IPS-18c (cell line): Measurements from ENCODE around the gene CCDC15.

Experiments
- H3K4me3 ChIP-seq: 2 replicates; pipeline ENCODE4 v1.7.0; 2013; ENCODE audit warnings: low read depth, mild to moderate bottlenecking, low read length, moderate library complexity; ENCODE audit not compliant: insufficient read depth
- H3K9me3 ChIP-seq: one replicate; pipeline ENCODE4 v1.6.1; 2013; ENCODE audit warnings: mild to moderate bottlenecking, low read length, moderate library complexity; ENCODE audit not compliant: control insufficient read depth, insufficient read depth

CCDC15 gene, protein sequence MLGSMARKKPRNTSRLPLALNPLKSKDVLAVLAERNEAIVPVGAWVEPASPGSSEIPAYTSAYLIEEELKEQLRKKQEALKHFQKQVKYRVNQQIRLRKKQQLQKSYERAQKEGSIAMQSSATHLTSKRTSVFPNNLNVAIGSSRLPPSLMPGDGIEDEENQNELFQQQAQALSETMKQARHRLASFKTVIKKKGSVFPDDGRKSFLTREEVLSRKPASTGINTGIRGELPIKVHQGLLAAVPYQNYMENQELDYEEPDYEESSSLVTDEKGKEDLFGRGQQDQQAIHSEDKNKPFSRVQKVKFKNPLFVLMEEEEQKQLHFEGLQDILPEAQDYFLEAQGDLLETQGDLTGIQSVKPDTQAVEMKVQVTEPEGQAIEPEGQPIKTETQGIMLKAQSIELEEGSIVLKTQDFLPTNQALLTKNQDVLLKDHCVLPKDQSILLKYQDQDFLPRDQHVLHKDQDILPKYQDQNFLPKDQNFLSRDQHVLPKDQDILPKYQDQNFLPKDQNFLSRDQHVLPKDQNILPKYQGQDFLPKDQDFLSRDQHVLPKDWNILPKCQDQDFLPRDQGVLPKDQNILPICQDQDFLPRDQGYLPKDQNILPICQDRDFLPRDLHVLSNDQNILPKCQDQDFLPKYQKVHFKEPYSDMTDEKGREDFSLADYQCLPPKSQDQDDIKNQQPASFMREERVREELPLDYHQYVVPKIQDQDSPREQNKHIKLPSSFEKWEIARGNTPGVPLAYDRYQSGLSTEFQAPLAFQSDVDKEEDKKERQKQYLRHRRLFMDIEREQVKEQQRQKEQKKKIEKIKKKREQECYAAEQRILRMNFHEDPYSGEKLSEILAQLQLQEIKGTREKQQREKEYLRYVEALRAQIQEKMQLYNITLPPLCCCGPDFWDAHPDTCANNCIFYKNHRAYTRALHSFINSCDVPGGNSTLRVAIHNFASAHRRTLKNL

GRCh38 chr11:124953753-124954589, at the start of gene CCDC15:
Gene CCDC15 (plus strand): TSS chr11:124954202. CDS start chr11:124954733, 531 bp downstream.
- peak within 1 kb of the TSS; percentile 88 for H3K4me3 ChIP-seq
- H3K9me3 ChIP-seq, result peaks cover 2% of the 10 kb centered on the region

DNA sequence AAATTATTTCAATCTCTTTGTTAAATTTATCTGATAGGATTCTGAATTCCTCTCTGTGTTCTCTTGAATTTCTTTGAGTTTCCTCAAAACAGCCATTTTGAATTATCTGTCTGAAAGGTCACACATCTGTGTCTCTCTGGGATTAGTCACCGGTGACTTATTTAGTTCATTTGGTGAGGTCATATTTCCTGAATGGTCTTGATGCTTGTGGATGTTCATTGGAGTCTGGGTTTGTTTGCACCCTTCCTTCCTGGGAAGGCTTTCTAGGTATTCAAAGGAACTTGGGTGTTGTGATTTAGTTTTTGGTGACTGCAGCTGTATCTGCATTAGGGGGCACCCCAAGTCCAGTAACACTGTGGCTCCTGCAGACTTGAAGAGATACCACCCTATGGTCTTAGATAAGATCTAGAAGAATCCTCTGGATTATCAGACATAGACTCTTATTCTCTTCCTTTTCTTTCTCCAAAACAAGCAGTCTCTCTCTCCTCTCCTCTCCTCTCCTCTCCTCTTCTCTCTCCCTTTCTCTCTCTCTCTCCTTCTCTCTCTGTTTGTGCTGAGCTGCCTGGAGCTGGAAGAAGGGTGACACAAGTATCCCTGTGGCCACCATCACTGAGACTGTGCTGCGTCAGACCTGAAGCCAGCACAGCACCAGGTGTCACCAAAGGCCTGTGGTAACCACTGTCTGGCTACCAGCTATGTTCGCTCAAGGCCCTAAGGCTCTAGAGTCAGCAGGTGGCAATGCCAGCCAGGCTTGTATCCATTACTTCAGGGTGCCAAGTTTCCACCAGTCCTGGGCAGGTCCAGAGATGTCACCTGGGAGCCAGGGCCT, 38.2 kb upstream of the CCDC15 start:
- H3K4me3 ChIP-seq, result no peak overlapping the region
- H3K9me3 ChIP-seq, result no peaks in the 10 kb centered on the region

DNA sequence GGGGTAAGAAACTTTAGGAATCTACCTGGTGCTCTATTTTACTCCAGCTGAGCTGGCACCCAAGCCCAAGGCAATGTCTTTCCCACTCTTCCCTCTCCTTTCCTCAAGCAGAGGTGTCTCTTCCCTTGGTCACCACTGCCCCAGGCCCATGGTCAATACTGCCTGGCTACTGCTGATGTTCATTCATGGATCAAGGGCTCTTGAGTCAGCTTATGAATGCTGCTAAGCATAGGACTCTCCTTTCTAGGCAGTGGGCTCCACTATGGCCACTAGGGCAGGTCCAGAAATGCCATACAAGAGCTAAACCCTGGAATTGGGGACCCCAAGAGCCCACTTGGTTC, 37.7 kb upstream of the CCDC15 start:
- Histone ChIP-seq H3K4me3 (no peak overlapping the region), H3K9me3 (no peaks in the 10 kb centered on the region)

DNA sequence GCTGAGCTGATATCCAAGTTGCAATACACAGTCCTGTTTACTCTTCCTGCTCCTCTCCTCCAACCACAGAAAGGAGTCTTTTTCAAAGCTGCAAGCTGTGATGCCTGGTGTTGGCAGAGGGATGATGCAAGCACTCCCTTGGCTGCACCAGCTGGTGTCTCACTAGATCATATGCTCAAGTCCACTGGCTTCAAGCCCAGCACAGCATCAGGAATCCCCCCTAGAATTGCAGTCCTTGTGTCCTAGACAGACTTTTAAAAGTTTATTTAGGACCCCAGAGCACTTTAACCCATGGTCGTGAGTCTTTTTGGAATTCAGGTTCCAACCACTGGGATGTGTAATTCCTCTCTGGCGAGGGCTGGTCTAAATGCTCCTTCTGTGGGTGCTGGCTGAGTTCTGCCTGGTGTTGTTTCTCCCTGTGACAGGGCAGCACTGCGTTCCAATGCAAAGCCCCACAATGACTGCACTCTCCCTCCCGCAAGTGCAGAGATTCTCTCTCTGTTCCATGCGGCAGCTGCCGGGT, 36.8 kb upstream of the CCDC15 start:
- no peaks in the 10 kb centered on the region for H3K9me3 ChIP-seq
- no peak overlapping the region for H3K4me3 ChIP-seq

- Histone ChIP-seq H3K4me3 (no peak within 1 kb of the TSS), H3K9me3 (no peaks in the 10 kb centered on the region)
Measured at GRCh38 chr11:124918950-124919349, 35.1 kb upstream of the CCDC15 start, which contains the start of gene HEPN1. Gene HEPN1 (plus strand): TSS chr11:124919250.

GRCh38 chr11:124919898-124920297, 34.1 kb upstream of the CCDC15 start:
- Histone ChIP-seq H3K9me3 (no peaks in the 10 kb centered on the region), H3K4me3 (no peak overlapping the region)

DNA sequence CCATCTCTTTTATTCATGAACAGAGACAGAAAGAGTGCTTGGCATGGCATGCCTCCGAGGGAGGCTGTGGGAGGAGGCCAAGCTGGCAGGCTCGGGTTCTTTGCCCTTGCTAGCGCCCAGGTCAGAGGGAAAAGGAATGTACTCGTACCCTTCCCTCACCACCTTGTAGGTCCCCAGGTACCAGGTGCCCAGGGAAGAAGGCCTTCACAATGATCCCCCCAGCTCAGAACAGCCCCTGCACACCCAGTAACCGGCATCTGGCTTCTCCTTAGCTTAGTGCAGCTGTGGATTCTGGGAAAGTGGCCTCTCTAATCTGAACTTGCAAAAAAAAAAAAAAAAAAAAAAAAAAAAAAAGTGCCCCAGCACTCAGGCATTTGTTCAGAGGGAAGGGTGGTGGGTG, 33.6 kb upstream of the CCDC15 start:
- no peaks in the 10 kb centered on the region for H3K9me3 ChIP-seq
- peak overlapping the region; percentile 54 for H3K4me3 ChIP-seq

DNA sequence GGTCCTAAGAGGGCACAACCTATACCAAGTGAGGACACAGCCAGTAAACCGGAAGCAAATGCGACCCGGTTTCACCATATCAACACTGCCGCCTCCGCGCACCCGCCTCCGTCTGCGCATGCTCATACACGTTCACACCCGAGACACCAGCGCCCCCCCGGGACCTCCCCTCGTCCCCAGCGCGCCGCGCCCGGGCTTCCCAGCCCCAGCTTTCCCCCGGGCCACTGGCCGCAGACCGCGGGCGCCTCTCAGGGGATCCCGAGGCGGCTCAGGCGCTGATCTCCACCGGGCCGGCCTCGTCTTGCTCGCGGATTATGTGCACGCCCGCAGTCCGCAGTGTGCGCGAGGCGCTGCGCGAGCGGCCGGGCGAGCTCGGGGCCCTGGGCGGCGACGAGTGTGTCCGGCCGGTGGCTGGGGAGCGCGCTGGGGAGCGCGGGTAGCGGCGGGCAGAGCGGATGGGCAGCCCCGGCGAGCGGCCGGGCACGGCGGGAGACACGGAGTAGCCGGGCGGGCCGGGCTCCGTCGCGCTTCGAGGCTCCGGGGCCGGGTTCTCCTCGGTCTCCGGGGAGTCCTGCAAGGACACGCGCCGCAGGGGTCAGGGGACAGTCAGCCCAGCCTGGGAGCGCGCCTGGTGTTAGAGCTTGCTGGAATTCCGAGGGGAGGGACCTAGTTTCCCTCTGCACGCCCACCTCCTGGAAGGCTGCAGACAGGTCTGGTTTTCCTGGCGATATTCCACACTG, 33.0 kb upstream of the CCDC15 start:
- H3K9me3 ChIP-seq, result no peaks in the 10 kb centered on the region
- peak overlapping the region; percentile 54 for H3K4me3 ChIP-seq

DNA sequence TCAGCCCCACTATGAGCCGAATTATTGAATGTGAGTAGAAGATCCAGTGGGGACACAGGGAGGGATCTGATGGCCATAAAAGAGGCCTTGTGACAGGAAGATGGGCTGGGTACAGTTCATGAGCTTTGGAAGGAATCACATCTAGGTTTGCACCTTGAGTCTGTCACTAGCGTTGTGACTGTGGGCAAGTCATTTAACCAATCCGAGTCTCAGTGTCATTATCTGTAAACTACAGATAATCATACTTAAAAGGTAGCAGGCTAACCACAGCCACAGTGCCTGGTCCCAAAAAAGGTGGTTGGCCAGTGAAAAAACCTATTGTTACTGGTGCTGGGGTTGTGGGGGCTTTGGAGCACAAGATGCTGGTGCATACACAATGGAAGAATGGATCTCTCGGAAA, 31.2 kb upstream of the CCDC15 start:
- Histone ChIP-seq H3K4me3 (no peak overlapping the region), H3K9me3 (no peaks in the 10 kb centered on the region)

GRCh38 chr11:124923296-124923695, 30.7 kb upstream of the CCDC15 start:
- H3K4me3 ChIP-seq, result no peak overlapping the region
- no peaks in the 10 kb centered on the region for H3K9me3 ChIP-seq

DNA sequence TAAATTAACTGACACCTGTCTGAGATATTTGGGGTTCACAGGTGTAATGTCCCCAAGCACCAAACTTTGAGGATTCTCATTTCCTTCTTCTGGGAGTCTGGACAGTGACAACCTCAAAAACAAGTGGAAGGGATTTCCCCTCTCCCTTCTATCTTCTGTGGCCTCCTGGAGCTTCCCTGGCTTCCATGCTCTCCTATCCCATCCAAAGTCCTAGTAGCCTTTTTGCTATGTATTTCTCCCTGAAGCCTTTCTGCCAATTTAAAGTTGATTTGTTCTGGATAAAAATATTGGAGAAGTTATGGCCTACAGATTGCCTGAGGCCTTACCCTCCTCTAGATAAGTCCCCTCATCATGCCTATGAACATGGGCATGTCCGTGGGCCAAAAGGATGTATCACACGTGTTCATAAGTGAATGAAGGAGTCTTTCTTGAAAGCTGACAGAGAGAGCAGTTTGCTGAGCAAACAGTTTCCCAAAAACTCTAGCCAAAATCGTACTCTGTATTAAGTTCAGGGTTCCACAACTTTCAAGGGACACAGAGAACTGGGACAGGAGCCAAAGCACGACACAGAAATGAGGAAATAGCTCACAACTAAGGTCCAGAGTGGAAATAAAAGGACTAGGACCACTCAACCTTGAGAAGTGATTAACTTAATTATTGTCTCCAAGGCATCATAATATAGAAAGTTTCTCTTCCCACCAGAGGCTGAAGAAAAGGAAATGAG, 24.9 kb upstream of the CCDC15 start:
- Histone ChIP-seq H3K4me3 (no peak overlapping the region), H3K9me3 (no peaks in the 10 kb centered on the region)

GRCh38 chr11:124930799-124931198, 23.2 kb upstream of the CCDC15 start:
- no peaks in the 10 kb centered on the region for H3K9me3 ChIP-seq
- no peak overlapping the region for H3K4me3 ChIP-seq

- Histone ChIP-seq H3K4me3 (no peak overlapping the region), H3K9me3 (no peaks in the 10 kb centered on the region)
Measured at GRCh38 chr11:124934862-124935547, 19.0 kb upstream of the CCDC15 start.

DNA sequence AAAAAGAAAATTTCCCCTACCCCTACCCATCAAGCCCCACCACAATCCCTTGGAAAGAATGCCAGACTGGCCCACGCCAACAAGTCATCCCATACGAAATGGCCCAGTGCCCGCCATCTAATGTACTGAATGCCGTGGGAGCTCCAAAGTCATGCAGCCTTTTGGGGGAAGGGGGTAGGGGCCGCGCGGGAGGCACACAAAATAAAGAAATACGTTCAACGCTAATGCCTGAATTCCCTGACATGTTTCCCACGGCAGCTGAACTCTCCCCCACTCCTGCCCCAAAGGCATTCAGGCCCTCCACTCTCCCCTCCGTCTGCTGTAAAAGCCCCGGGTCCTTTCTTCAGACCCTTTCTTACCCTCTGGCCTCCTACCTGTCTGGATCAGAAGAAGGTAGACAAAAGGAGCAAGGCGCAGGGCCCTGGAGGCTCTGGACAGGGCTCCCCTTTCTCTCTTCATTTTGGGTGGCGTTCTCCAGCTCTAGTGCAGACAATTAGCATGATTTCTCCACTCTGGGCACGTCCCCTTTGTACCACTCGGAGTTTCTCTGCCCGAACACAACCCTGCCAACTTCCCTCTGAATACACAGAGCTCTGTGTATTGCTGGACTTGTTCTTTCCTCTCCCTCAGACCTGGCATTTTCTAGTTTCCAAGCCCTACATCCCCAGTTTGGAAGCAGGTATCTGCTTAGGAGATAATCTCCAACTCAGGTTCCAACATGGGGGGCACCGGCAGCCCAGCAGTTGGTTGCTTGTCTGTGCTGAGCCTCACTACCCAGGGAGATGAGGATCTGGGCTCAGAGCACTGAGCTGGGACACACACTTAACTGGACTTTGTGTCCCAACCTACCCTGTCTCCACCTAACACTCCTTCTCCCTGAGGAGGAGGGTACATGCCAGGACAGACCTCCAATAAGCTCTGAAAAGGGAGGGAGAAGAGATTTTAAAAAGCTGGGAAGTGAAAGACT, 18.2 kb upstream of the CCDC15 start, which contains the start of gene HEPACAM:
TSS of gene HEPACAM (minus strand) at position 500 of the 967 bp plus-strand sequence. CDS start at position 459, 41 bp downstream.
- H3K4me3 ChIP-seq, result no peak within 1 kb of the TSS
- no peaks in the 10 kb centered on the region for H3K9me3 ChIP-seq
